Liver (tissue), 9 donors: ENCODE results near the gene NHS. TPM values are rescaled to one million over a fixed set of nuclear protein-coding genes. Genes with fewer than 3 reads are reported as not detected.

ENCODE experiments used
- DNase-seq: peaks from one replicate; pipeline ENCODE4 v3.0.0-alpha.2; 2017; ENCODE audit warnings: low spot score
- H3K27ac ChIP-seq, 2 donors: one replicate each; pipeline ENCODE4 v1.7.0; 2013; ENCODE audit warnings: inconsistent platforms in 2 of 2, low read length in 2 of 2, control low read depth in 1 of 2, low read depth in 1 of 2, mild to moderate bottlenecking in 1 of 2
- H3K27me3 ChIP-seq, 4 donors: one replicate each; pipeline versions ENCODE4 v1.6.1 to v1.7.0; 2013; ENCODE audit warnings: low read length in 3 of 4, inconsistent platforms in 1 of 4, mild to moderate bottlenecking in 1 of 4, moderate library complexity in 1 of 4; ENCODE audit not compliant: control insufficient read depth in 4 of 4, insufficient read depth in 4 of 4
- H3K36me3 ChIP-seq, 4 donors: one replicate each; pipeline versions ENCODE4 v1.6.1 to v1.7.0; 2013; ENCODE audit warnings: low read length in 3 of 4, mild to moderate bottlenecking in 3 of 4, low read depth in 1 of 4, moderate library complexity in 1 of 4; ENCODE audit not compliant: control insufficient read depth in 4 of 4, insufficient read depth in 3 of 4
- H3K4me1 ChIP-seq, 4 donors: one replicate each; pipeline versions ENCODE4 v1.6.1 to v1.7.0; 2013; ENCODE audit warnings: low read length in 3 of 4, mild to moderate bottlenecking in 3 of 4, moderate library complexity in 1 of 4; ENCODE audit not compliant: control insufficient read depth in 4 of 4, insufficient read depth in 4 of 4
- H3K4me3 ChIP-seq, 3 donors: one replicate each; pipeline versions ENCODE4 v1.6.1 to v1.7.0; 2013; ENCODE audit warnings: low read length in 3 of 3, control low read depth in 1 of 3, low read depth in 1 of 3, mild to moderate bottlenecking in 1 of 3
- H3K9ac ChIP-seq, 2 donors: one replicate each; pipeline ENCODE4 v1.7.0; 2013; ENCODE audit warnings: low read length in 2 of 2, mild to moderate bottlenecking in 2 of 2, moderate library complexity in 2 of 2, control low read depth in 1 of 2, low read depth in 1 of 2
- H3K9me3 ChIP-seq, 4 donors: one replicate each; pipeline versions ENCODE4 v1.6.1 to v1.7.0; 2013; ENCODE audit warnings: low read length in 3 of 4; ENCODE audit not compliant: control insufficient read depth in 4 of 4
- ATF3 ChIP-seq: IDR thresholded peaks from 2 replicates; pipeline ENCODE4 v1.6.1; 2016; ENCODE audit warnings: antibody characterized with exemption
- EGR1 ChIP-seq, 2 donors: IDR thresholded peaks; 2 replicates each; pipeline ENCODE4 v1.6.1; 2016 to 2018; ENCODE audit warnings: antibody characterized with exemption in 2 of 2, low read depth in 2 of 2
- FOXA1 ChIP-seq: IDR thresholded peaks from 2 replicates; pipeline ENCODE4 v1.6.1; 2016; ENCODE audit warnings: antibody characterized with exemption
- FOXA2 ChIP-seq: IDR thresholded peaks from 2 replicates; pipeline ENCODE4 v1.6.1; 2016; ENCODE audit warnings: antibody characterized with exemption
- GABPA ChIP-seq, 2 donors: IDR thresholded peaks in 1 of 2; conservative IDR thresholded peaks in 1 of 2; 2 replicates each; pipeline ENCODE4 v1.6.1; 2016; ENCODE audit warnings: antibody characterized with exemption in 2 of 2, mild to moderate bottlenecking in 1 of 2, moderate library complexity in 1 of 2
- HNF4A ChIP-seq, 2 donors: conservative IDR thresholded peaks; 2 replicates each; pipeline ENCODE4 v1.6.1; 2016; ENCODE audit warnings: antibody characterized with exemption in 2 of 2, mild to moderate bottlenecking in 2 of 2
- HNF4G ChIP-seq: IDR thresholded peaks from 2 replicates; pipeline ENCODE4 v1.6.1; 2016; ENCODE audit warnings: antibody characterized with exemption
- MAX ChIP-seq: IDR thresholded peaks from 2 replicates; pipeline ENCODE4 v1.6.1; 2016; ENCODE audit warnings: antibody characterized with exemption
- RAD21 ChIP-seq, 2 donors: IDR thresholded peaks; 2 replicates each; pipeline ENCODE4 v1.6.1; 2016; ENCODE audit warnings: antibody characterized with exemption in 2 of 2, mild to moderate bottlenecking in 2 of 2
- REST ChIP-seq: IDR thresholded peaks from 2 replicates; pipeline ENCODE4 v1.6.1; 2016; ENCODE audit warnings: antibody characterized with exemption, mild to moderate bottlenecking
- RXRA ChIP-seq, 2 donors: IDR thresholded peaks; 2 replicates each; pipeline ENCODE4 v1.6.1; 2017 to 2018; ENCODE audit warnings: antibody characterized with exemption in 2 of 2, mild to moderate bottlenecking in 1 of 2
- TAF1 ChIP-seq: conservative IDR thresholded peaks from 2 replicates; pipeline ENCODE4 v1.6.1; 2016; ENCODE audit warnings: antibody characterized with exemption, mild to moderate bottlenecking
- YY1 ChIP-seq: IDR thresholded peaks from 2 replicates; pipeline ENCODE4 v1.6.1; 2016; ENCODE audit warnings: antibody characterized with exemption, mild to moderate bottlenecking
- ZBTB33 ChIP-seq: IDR thresholded peaks from 2 replicates; pipeline ENCODE4 v1.6.1; 2016; ENCODE audit warnings: antibody characterized with exemption
- WGBS: extraction: QIAGEN DNeasy Blood & Tissue Kit; methylation state at CpG from one replicate; pipeline ENCODE4 v1.1.7; 2013; 5-methylcytosine and 5-hydroxymethylcytosine counted together
- polyA plus RNA-seq, 2 donors: library from polyadenylated mRNA; stranded (reverse) in 1 of 2; unstranded in 1 of 2; fragments of 200-250 nt in 1 of 2; fragments of >200 nt in 1 of 2; fragmentation: Nextera tagmentation in 1 of 2; extraction: Ambion mirVana in 1 of 2; gene quantifications; one replicate each; pipeline versions ENCODE4 v1.2.1 to v1.2.3, GENCODE V29; 2013 to 2015
- total RNA-seq, 2 donors: library from RNA; depleted of rRNA; stranded (reverse); fragments of >200 nt; gene quantifications; one replicate each; pipeline ENCODE4 v1.2.3, GENCODE V29; 2014
- donor health status: healthy.
- donor health status: healthy.
- donor health status: healthy.
- donor health status: healthy.
- donor health status: healthy.

Gene NHS
- total and polyA plus RNA-seq, 4 donors = 0.03 to 0.17 (median 0.10) TPM

- TF ChIP-seq GABPA (IDR thresholded peaks at IDR 0.05 in 1 of 2, conservative IDR thresholded peaks at IDR 0.05 in 1 of 2) (no peak), RXRA (IDR thresholded peaks at IDR 0.05) (no peak), REST (no peak)
Observed at GRCh38 chrX:17476411-17476810, 101.4 kb downstream of the NHS start (continued).

GRCh38 chrX:17481086-17481485 is 106.1 kb downstream of the NHS start:
- TF ChIP-seq FOXA1 (no peak), RXRA (IDR thresholded peaks at IDR 0.05) (no peak), EGR1 (IDR thresholded peaks at IDR 0.05; ENCODE audit: low read depth in 2 of 2) (no peak), RAD21 (IDR thresholded peaks at IDR 0.05) (no peak), TAF1 (no peak), MAX (no peak), YY1 (no peak), ATF3 (no peak), GABPA (IDR thresholded peaks at IDR 0.05 in 1 of 2, conservative IDR thresholded peaks at IDR 0.05 in 1 of 2) (no peak), REST (no peak), FOXA2 (no peak), HNF4A (conservative IDR thresholded peaks at IDR 0.05) (no peak), HNF4G (no peak), ZBTB33 (no peak)

More at GRCh38 chrX:17481086-17481485, 106.1 kb downstream of the NHS start:
- no peak overlapping the region for H3K27ac ChIP-seq
- DNase-seq = no peak
- WGBS = 89% methylated on average over 4 of the region's 4 CpGs
- no peaks in the 10 kb centered on the region for H3K27me3 ChIP-seq
- no peak overlapping the region for H3K4me3 ChIP-seq
- no peaks in the 10 kb centered on the region for H3K9me3 ChIP-seq
- H3K9ac ChIP-seq = no peak overlapping the region
- H3K4me1 ChIP-seq = no peaks in the 10 kb centered on the region
- H3K36me3 ChIP-seq = no peaks in the 10 kb centered on the region
